Mesendoderm (in vitro differentiated cells): ENCODE results near the gene CDK9.

Experiments
- DNase-seq: peaks from one replicate; pipeline ENCODE4 v3.0.0; 2013
- H2AK5ac ChIP-seq: 2 replicates; pipeline ENCODE4 v1.6.1; 2013; ENCODE audit warnings: low read length, inconsistent platforms
- H2BK120ac ChIP-seq: 2 replicates; pipeline ENCODE4 v1.6.1; 2013; ENCODE audit warnings: low read depth, mild to moderate bottlenecking, low read length, moderate library complexity, mixed read lengths
- H2BK15ac ChIP-seq: replicated peaks from 2 replicates; pipeline ENCODE4 v1.6.1; 2013; ENCODE audit warnings: low read depth, mild to moderate bottlenecking, moderate library complexity
- H2BK5ac ChIP-seq: 2 replicates; pipeline ENCODE4 v1.6.1; 2013; ENCODE audit warnings: low read length, inconsistent platforms
- H3K18ac ChIP-seq: 2 replicates; pipeline ENCODE4 v1.6.1; 2013; ENCODE audit warnings: mild to moderate bottlenecking, low read length, mixed read lengths
- H3K23ac ChIP-seq: one replicate; pipeline ENCODE4 v1.6.1; 2013; ENCODE audit warnings: low read length
- H3K27ac ChIP-seq: 2 replicates; pipeline ENCODE4 v1.5.1; 2013; ENCODE audit warnings: low read depth, mild to moderate bottlenecking, inconsistent platforms, low read length, moderate library complexity
- H3K27me3 ChIP-seq: 2 replicates; pipeline ENCODE4 v1.6.1; 2013; ENCODE audit warnings: low read length, control low read depth, mild to moderate bottlenecking, inconsistent platforms; ENCODE audit not compliant: insufficient read depth, poor library complexity
- H3K36me3 ChIP-seq: 2 replicates; pipeline ENCODE4 v1.6.1; 2013; ENCODE audit warnings: low read length, inconsistent platforms; ENCODE audit not compliant: control insufficient read depth, insufficient read depth
- H3K4ac ChIP-seq: one replicate; pipeline ENCODE4 v1.6.1; 2013; ENCODE audit warnings: low read depth, mild to moderate bottlenecking, low read length, moderate library complexity
- H3K4me1 ChIP-seq: 2 replicates; pipeline ENCODE4 v1.6.1; 2013; ENCODE audit warnings: low read depth, low read length, inconsistent platforms; ENCODE audit not compliant: control insufficient read depth
- H3K4me2 ChIP-seq: 2 replicates; pipeline ENCODE4 v1.6.1; 2013; ENCODE audit warnings: low read length
- H3K4me3 ChIP-seq: 2 replicates; pipeline ENCODE4 v1.5.1; 2013; ENCODE audit warnings: mild to moderate bottlenecking, low read length
- H3K56ac ChIP-seq: one replicate; pipeline ENCODE4 v1.6.1; 2013; ENCODE audit warnings: low read length
- H3K79me1 ChIP-seq: 2 replicates; pipeline ENCODE4 v1.6.1; 2013; ENCODE audit warnings: low read length, inconsistent platforms
- H3K79me2 ChIP-seq: 2 replicates; pipeline ENCODE4 v1.6.1; 2013; ENCODE audit warnings: mild to moderate bottlenecking, low read length; ENCODE audit not compliant: control insufficient read depth, insufficient read depth
- H3K9ac ChIP-seq: 2 replicates; pipeline ENCODE4 v1.6.1; 2013; ENCODE audit warnings: low read length, inconsistent platforms
- H4K5ac ChIP-seq: one replicate; pipeline ENCODE4 v1.6.1; 2013; ENCODE audit warnings: low read length
- H4K8ac ChIP-seq: one replicate; pipeline ENCODE4 v1.6.1; 2013; ENCODE audit warnings: low read depth, mild to moderate bottlenecking, control low read depth, low read length, moderate library complexity
- WGBS: extraction: QIAGEN DNeasy Blood & Tissue Kit; methylation state at CpG from one replicate; pipeline ENCODE4 v1.1.7; 2013; ENCODE audit warnings: low lambda C conversion rate, missing lambda C conversion rate; ENCODE audit not compliant: insufficient coverage; ENCODE audit errors: extremely low coverage; 5-methylcytosine and 5-hydroxymethylcytosine counted together

Gene CDK9

DNA sequence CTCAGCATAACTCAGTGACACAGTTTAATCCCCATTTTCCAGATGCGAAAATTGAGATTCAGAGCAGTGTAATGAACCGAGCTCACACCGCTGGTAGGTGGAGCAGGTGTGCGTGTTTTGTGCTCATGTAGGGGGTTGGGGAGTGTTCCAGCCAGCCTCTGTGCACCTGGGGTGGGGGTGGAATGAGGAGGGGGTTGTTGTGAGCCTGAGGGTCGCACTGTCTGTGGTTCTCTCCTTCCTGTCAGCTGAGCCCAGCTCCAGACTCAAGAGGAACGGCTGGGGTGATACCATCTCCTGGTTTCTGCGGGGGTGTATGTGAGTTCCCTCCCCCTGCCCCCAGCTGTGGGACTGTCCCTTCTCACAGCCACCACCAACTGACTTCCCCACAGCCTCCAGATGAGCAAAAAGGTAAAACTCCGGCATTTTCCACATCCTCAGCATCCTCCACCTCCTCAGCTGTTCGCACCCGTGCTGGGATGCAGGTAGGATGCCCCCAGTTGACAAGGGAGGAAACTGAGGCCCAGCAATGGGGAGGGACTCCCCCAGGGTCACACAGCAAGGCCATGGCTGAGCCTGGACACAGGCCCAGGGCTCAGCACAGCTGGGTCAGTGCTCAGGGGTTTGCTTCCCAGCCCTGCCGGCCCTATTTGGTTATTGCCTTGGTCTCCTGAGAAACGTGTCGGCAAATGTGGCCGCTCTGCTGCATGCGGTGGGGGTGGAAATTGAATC is 9.5 kb upstream of the CDK9 start:
- no peak overlapping the region for H2BK15ac ChIP-seq
- H3K27me3 ChIP-seq, result no peaks in the 10 kb centered on the region
- H2BK5ac ChIP-seq, result no peak overlapping the region
- no peak overlapping the region for H4K5ac ChIP-seq
- no peak overlapping the region for H3K4me2 ChIP-seq
- H3K79me1 ChIP-seq, result no peaks in the 10 kb centered on the region
- peak; percentile 70 for DNase-seq
- no peak overlapping the region for H3K18ac ChIP-seq
- H3K9ac ChIP-seq, result no peak overlapping the region
- H2AK5ac ChIP-seq, result no peak overlapping the region
- H3K27ac ChIP-seq, result no peak overlapping the region
- H2BK120ac ChIP-seq, result no peak overlapping the region
- WGBS, result no CpG with 5 or more reads among the region's 15 CpGs
- no peaks in the 10 kb centered on the region for H3K79me2 ChIP-seq
- H4K8ac ChIP-seq, result peak overlapping the region; percentile 40
- H3K4ac ChIP-seq, result no peak overlapping the region
- peak overlapping the region; percentile 17 for H3K56ac ChIP-seq
- no peaks in the 10 kb centered on the region for H3K36me3 ChIP-seq
- no peak overlapping the region for H3K23ac ChIP-seq
- H3K4me3 ChIP-seq, result no peak overlapping the region
- peaks cover 2% of the 10 kb centered on the region for H3K4me1 ChIP-seq

DNA sequence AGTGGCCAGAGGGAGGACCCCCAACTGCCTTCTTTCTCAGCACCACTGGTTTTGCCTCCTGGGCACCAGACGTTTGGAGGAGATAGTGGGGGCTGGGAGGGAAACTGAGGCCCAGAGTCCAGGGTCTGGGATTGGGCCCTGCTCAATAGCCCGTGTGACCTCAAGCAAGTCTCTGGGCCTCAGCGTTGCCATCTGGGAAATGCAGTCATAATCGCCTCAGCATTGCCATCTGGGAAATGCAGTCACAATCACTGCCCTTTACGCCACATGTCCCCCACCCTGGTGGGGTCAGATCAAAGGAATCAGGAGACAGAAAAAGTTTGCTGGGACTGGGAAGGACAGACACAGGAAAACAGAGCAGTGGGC is 8.9 kb upstream of the CDK9 start:
- Histone ChIP-seq H4K5ac (no peak overlapping the region), H3K4me2 (no peak overlapping the region), H3K36me3 (no peaks in the 10 kb centered on the region), H3K79me1 (no peaks in the 10 kb centered on the region), H3K79me2 (no peaks in the 10 kb centered on the region), H2BK15ac (no peak overlapping the region), H3K4me3 (no peak overlapping the region), H2AK5ac (no peak overlapping the region), H4K8ac (peak overlapping the region; percentile 40), H3K27ac (no peak overlapping the region), H3K4me1 (no peaks in the 10 kb centered on the region), H2BK120ac (no peak overlapping the region), H3K18ac (no peak overlapping the region), H3K23ac (no peak overlapping the region), H3K9ac (no peak overlapping the region), H3K56ac (no peak overlapping the region), H2BK5ac (no peak overlapping the region), H3K27me3 (no peaks in the 10 kb centered on the region), H3K4ac (no peak overlapping the region)
- no CpG with 5 or more reads among the region's 5 CpGs for WGBS
- no peak for DNase-seq

DNA sequence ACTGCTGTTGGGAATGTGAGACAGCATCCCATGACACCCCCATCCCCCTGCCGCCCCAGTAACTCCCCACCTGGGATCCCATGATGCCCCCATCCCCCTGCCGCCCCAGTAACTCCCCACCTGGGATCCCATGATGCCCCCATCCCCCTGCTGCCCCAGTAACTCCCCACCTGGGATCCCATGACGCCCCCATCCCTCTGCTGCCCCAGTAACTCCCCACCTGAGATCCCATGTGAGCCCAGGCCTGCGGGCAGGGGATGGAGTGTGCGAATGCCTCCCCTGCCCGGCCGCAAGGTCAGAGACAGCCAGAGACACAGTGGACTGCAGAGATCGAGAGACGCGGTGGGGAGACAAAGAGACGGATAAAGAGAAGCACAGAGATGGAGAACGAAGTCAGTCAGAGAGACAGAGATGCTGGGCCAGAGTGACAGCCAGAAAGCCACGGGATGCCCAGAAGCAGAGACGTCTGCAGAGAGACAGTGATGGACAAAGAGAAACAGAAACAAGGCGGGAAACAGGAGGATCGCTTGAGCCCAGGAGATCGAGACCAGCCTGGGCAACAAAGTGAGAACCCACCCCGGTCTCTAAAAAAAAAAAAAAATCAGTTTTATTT is 8.4 kb upstream of the CDK9 start:
- DNase-seq, result no peak
- Histone ChIP-seq H2BK120ac (no peak overlapping the region), H3K27me3 (no peaks in the 10 kb centered on the region), H3K56ac (no peak overlapping the region), H2AK5ac (no peak overlapping the region), H3K4ac (no peak overlapping the region), H4K8ac (no peak overlapping the region), H3K36me3 (no peaks in the 10 kb centered on the region), H3K4me3 (no peak overlapping the region), H3K4me2 (no peak overlapping the region), H2BK5ac (no peak overlapping the region), H2BK15ac (no peak overlapping the region), H3K79me2 (no peaks in the 10 kb centered on the region), H3K79me1 (no peaks in the 10 kb centered on the region), H3K23ac (no peak overlapping the region), H4K5ac (no peak overlapping the region), H3K27ac (no peak overlapping the region), H3K18ac (no peak overlapping the region), H3K9ac (no peak overlapping the region), H3K4me1 (no peaks in the 10 kb centered on the region)
- WGBS, result no CpG with 5 or more reads among the region's 18 CpGs

DNA sequence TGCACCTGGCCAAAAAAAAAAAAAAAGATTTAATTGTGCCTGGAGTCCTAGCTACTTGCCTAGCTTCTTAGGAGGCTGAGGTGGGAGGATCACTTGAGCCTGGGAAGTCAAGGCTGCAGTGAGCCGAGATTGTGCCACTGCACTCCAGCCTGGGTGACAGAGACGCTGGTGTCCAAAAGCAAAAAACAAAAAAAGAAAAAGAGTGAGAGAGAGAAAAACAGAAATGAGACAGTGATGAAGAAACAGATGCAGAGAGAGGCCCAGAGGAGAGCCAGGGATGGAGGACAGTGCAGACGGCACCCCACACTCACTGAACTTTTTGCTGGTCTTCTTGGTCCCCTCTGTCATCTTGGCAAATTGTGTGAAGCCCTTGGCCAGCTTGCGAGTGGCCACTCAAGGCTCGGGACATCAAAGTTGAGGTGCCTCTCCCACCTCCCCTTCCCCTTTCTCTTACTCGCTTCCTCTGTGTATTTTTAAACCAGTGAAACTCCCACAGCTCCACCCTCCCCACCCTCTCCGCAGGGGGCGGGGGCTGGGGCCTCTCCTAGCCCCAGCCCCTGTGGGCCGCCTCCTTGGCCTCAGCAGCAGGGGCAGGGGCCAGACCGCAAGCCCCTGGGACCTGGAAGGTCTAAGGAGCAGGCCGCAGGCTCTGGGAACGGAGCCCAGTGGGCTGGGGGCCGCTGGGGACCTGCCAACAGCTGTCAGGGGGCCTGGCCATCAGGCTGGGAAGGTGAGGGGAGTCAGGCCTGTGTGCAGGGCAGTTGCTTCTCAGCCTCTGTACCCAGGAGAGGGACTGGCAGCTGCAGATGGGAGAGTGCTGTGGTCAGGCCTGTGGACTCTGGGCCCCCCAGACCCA is 7.3 kb upstream of the CDK9 start, which contains the start of gene SH2D3C:
Gene SH2D3C, minus strand, starts transcription at position 387 of the 856 bp plus-strand sequence. Its CDS starts 39 bp downstream, at position 348.
- no peaks in the 10 kb centered on the region for H3K27me3 ChIP-seq
- H3K79me2 ChIP-seq, result no peaks in the 10 kb centered on the region
- no peak within 1 kb of the TSS for H3K27ac ChIP-seq
- no peak within 1 kb of the TSS for H3K4me2 ChIP-seq
- H2BK5ac ChIP-seq, result no peak within 1 kb of the TSS
- no peaks in the 10 kb centered on the region for H3K4me1 ChIP-seq
- H2AK5ac ChIP-seq, result no peak within 1 kb of the TSS
- no peaks in the 10 kb centered on the region for H3K79me1 ChIP-seq
- H3K18ac ChIP-seq, result no peak within 1 kb of the TSS
- H3K56ac ChIP-seq, result no peak within 1 kb of the TSS
- no peaks in the 10 kb centered on the region for H3K36me3 ChIP-seq
- no peak within 1 kb of the TSS for H2BK15ac ChIP-seq
- no peak within 1 kb of the TSS for H4K5ac ChIP-seq
- H3K4ac ChIP-seq, result no peak within 1 kb of the TSS
- H4K8ac ChIP-seq, result no peak within 1 kb of the TSS
- H2BK120ac ChIP-seq, result no peak within 1 kb of the TSS
- no peak within 1 kb of the TSS for H3K9ac ChIP-seq
- no peak within 1 kb of the TSS for H3K4me3 ChIP-seq
- no peak within 1 kb of the TSS for H3K23ac ChIP-seq
- DNase-seq, result no peak
- no CpG with 5 or more reads among the region's 13 CpGs for WGBS

DNA sequence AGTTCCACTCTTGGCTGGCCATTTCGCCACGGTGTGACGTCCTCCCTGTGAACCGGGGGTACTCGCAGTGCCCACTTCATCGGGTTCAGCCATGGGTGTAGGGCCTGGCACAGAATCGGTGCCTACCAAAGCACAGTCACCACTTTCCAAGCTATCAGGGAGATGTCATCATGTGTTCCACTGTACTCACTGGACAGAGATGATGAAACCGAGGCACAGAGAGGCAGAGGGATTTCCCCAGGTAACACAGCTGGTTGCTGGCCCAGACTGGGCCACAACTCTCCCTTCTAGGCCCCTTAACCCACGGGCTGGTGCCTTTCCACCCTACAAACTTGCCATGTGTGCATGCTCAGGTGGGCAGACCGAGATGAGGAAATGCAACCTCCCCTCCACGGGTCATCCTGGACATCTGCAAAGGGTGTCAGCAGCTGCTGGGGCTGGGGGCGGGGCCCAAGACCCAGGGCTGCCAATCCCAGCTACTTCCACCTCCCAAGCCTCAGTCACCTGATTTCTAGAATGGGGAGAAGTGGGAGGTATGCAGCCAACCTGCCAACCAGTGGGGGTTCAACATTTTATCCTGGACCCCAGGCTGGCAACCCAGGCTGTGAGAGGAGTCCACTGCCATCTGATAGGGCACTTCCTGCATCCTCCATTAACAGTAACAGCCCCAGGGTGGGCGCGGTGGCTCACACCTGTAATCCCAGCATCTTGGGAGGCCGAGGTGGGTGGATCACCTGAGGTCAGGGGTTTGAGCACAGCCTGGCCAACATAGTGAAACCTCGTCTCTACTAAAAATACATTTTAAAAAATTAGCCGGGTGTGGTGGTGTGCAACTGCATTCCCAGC is 6.5 kb upstream of the CDK9 start:
- Histone ChIP-seq H2BK120ac (no peak overlapping the region), H3K36me3 (no peaks in the 10 kb centered on the region), H3K4me3 (no peak overlapping the region), H2BK5ac (no peak overlapping the region), H3K9ac (no peak overlapping the region), H2AK5ac (no peak overlapping the region), H3K18ac (no peak overlapping the region), H3K27ac (no peak overlapping the region), H3K4ac (no peak overlapping the region), H3K79me2 (no peaks in the 10 kb centered on the region), H3K56ac (no peak overlapping the region), H3K4me2 (no peak overlapping the region), H3K79me1 (no peaks in the 10 kb centered on the region), H3K27me3 (no peaks in the 10 kb centered on the region), H3K4me1 (no peaks in the 10 kb centered on the region), H4K5ac (no peak overlapping the region), H4K8ac (no peak overlapping the region), H2BK15ac (no peak overlapping the region), H3K23ac (no peak overlapping the region)
- WGBS, result no CpG with 5 or more reads among the region's 17 CpGs
- DNase-seq, result no peak
